ENCODE data around the gene EPC2. TPM values are rescaled to one million over a fixed set of nuclear protein-coding genes. Genes with fewer than 3 reads are reported as not detected.

Gene EPC2
- total RNA-seq, 1 experiment from 2014 or later, result 16.0 TPM

GRCh38 chr2:148730085-148730484 lies 85.5 kb downstream of the EPC2 start:
- Histone ChIP-seq H3K4me3 (no peak overlapping the region), H3K36me3 (0 out of 2 replicates have a peak, but pooled peaks cover 3% of the 10 kb centered on the region), H3K9me3 (replicated peaks) (0 out of 2 replicates have a peak, but pooled peaks cover 6% of the 10 kb centered on the region), H3K4me1 (replicated peaks) (no peaks in the 10 kb centered on the region), H3K27ac (no peak overlapping the region), H3K27me3 (replicated peaks) (no peaks in the 10 kb centered on the region)
- DNase-seq (ENCODE audit: low read depth in 1 of 2, low spot score in 2 of 2), result no peak

DNA sequence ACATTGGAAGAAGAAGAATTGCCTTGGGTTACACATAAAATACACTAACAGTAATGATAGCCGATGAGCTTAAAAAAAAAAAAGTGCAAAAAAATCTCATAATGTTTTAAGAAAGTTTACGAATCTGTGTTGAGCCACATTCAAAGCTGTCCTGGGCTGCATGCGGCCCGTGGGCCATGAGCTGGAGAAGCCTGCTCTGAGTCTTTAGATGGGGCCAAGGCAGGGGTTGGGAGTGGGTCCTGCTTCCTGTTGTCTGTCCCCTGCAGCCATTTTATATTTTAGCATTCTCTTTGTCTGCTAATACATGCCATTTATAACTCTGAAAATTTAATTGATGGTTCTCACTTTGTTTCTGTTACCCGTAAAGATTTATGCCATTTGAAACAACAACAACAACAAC lies 93.2 kb downstream of the EPC2 start:
- Histone ChIP-seq H3K4me1 (replicated peaks) (no peaks in the 10 kb centered on the region), H3K9me3 (replicated peaks) (no peaks in the 10 kb centered on the region), H3K27me3 (replicated peaks) (no peaks in the 10 kb centered on the region), H3K4me3 (no peak overlapping the region), H3K27ac (no peak overlapping the region), H3K36me3 (no peaks in the 10 kb centered on the region)
- no peak for DNase-seq (ENCODE audit: low read depth in 1 of 2, low spot score in 2 of 2)

DNA sequence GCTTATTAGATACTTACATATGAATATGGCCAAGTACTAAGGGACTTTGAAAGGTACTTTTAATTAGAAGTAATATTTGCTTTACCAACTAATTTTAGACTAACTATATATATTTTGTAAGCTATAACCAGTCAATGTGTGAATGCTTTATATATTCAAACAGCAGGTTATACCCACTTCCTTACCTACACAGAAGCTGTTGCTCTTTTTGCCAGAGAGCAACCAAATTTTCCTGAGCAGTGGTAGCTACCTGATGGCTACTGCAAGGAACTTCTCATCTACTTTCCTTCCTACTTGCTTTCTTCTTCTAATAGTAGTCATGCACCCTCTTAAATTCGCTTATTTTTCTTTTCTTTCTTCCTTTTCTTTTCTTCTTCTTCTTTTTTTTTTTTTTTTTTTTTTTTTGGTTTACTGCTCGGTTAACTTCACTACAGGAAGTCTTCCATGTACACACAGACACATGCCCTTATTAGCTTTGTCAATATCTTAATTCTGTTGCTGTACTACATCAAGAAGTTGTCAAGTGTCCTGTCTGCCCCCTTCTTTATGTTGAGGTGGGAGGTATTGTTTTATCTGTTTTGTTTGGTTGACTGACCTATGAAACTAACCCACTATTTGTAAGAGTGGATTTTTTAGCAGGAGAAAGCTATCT lies 95.0 kb downstream of the EPC2 start:
- H3K9me3 ChIP-seq (replicated peaks), result no peaks in the 10 kb centered on the region
- no peak overlapping the region for H3K4me3 ChIP-seq

DNA sequence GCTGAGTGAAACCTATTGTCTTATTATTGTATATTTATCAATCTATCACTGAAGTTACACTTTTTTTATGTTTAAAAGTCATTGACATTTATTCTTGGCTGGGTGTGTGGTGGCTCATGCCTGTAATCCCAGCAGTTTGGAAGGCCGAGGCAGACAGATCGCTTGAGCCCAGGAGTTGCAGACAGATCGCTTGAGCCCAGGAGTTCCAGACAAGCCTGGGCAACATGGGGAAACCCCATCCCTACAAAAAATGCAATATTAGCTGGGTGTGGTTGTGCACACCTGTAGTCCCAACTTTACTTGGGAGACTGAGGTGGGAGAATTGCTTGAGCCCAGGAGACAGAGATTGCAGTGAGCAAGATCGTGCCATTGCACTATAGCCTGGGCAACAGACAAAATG lies 97.8 kb downstream of the EPC2 start:
- DNase-seq (ENCODE audit: low read depth in 1 of 2, low spot score in 2 of 2), result no peak
- no peak overlapping the region for H3K27ac ChIP-seq
- no peaks in the 10 kb centered on the region for H3K36me3 ChIP-seq
- H3K9me3 ChIP-seq (replicated peaks), result no peaks in the 10 kb centered on the region
- no peak overlapping the region for H3K4me3 ChIP-seq
- no peaks in the 10 kb centered on the region for H3K27me3 ChIP-seq (replicated peaks)
- no peaks in the 10 kb centered on the region for H3K4me1 ChIP-seq (replicated peaks)

More for the DNA sequence above, 95.0 kb downstream of the EPC2 start:
- H3K4me1 ChIP-seq (replicated peaks), result no peaks in the 10 kb centered on the region
- no peak overlapping the region for H3K27ac ChIP-seq
- no peaks in the 10 kb centered on the region for H3K36me3 ChIP-seq
- H3K27me3 ChIP-seq (replicated peaks), result no peaks in the 10 kb centered on the region
- DNase-seq (ENCODE audit: low read depth in 1 of 2, low spot score in 2 of 2), result no peak

- Histone ChIP-seq H3K27ac (no peak overlapping the region), H3K9me3 (replicated peaks) (no peaks in the 10 kb centered on the region), H3K4me1 (replicated peaks) (no peaks in the 10 kb centered on the region), H3K36me3 (no peaks in the 10 kb centered on the region), H3K4me3 (no peak overlapping the region), H3K27me3 (replicated peaks) (no peaks in the 10 kb centered on the region)
- DNase-seq (ENCODE audit: low read depth in 1 of 2, low spot score in 2 of 2), result no peak
Measured at GRCh38 chr2:148745151-148745851, 100.8 kb downstream of the EPC2 start.

DNA sequence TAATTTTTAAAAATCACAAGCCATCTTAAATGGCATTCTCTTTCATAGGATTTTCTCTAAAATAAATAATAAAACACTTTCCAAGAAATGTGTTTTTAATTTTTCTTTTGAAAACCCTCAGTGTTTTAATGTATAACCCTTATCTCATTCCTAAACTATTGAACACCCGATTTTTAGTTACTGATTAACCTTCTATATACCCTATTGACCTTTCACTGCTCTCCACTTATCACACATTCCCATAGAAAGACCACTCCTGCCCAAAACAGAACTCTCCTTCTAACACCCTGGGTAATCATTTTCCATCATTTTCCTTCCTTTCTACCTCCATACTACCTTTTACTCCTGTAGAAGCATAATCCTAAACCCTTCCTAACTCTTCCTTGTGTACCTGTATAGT lies 102.4 kb downstream of the EPC2 start:
- DNase-seq (ENCODE audit: low read depth in 1 of 2, low spot score in 2 of 2), result no peak
- no peaks in the 10 kb centered on the region for H3K36me3 ChIP-seq
- H3K4me1 ChIP-seq (replicated peaks), result no peaks in the 10 kb centered on the region
- no peak overlapping the region for H3K4me3 ChIP-seq
- no peaks in the 10 kb centered on the region for H3K27me3 ChIP-seq (replicated peaks)
- H3K27ac ChIP-seq, result no peak overlapping the region
- no peaks in the 10 kb centered on the region for H3K9me3 ChIP-seq (replicated peaks)

DNA sequence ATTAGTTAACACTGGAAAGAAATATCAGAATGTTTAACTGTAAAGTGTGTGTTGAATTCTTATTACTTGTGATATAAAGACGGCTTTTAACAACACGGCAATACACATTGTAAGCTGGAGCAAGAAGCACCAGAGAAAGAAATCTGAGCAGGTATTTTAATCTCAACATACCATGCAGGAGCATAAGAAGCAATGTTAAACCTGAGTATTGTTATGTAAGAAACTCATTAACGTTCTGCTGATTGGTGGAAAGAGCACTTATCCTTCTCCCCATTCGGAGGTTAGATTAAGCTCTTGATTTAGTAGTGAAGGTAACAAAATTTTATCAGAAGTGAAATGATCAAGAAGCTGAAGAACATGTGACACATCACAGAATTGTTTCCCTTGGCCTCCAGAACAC lies 107.4 kb downstream of the EPC2 start:
- Histone ChIP-seq H3K27ac (no peak overlapping the region), H3K9me3 (replicated peaks) (no peaks in the 10 kb centered on the region), H3K27me3 (replicated peaks) (no peaks in the 10 kb centered on the region), H3K36me3 (no peaks in the 10 kb centered on the region), H3K4me3 (no peak overlapping the region), H3K4me1 (replicated peaks) (no peaks in the 10 kb centered on the region)
- DNase-seq (ENCODE audit: low read depth in 1 of 2, low spot score in 2 of 2), result no peak

DNA sequence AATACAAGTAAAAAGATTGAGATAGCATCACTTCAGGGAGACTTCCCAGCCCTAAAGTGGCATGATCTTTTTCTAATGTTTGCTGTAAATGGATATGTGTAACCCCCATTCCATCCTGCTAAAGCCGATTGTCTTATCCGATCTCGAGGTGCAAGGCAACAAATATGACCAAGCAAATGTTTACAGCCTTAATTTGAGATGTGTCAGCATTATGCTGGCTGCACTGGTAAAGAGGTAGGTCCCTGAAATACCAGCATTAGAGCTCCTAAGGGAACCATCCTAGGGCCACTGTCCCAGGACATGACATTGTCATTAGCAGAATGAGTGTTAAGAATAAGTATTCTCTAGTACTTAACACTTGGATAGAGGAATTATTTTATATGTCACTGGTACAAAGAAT lies 108.4 kb downstream of the EPC2 start:
- H3K4me1 ChIP-seq (replicated peaks), result no peaks in the 10 kb centered on the region
- no peaks in the 10 kb centered on the region for H3K27me3 ChIP-seq (replicated peaks)
- no peak for DNase-seq (ENCODE audit: low read depth in 1 of 2, low spot score in 2 of 2)

DNA sequence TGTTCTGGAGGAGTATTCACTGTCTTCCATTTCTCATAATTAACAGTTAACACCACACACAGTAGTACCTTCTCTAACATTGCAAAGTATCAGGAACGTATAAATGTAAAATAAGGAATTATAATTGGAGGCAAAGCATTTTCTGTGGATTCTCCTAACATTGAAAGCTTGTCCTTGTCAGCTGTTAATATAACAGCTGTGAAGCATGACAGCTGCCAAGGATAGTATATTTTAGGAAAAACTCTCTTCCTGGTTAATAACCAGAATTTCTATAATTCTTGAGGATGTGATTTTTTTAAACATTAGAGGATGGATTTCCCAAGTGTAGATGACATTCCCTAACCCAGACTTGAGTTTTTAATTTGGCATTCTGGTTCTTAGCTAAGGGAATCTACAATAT lies 110.3 kb downstream of the EPC2 start:
- no peaks in the 10 kb centered on the region for H3K27me3 ChIP-seq (replicated peaks)
- no peak overlapping the region for H3K27ac ChIP-seq

More for the DNA sequence above, 108.4 kb downstream of the EPC2 start:
- H3K36me3 ChIP-seq, result no peaks in the 10 kb centered on the region
- no peak overlapping the region for H3K4me3 ChIP-seq
- no peaks in the 10 kb centered on the region for H3K9me3 ChIP-seq (replicated peaks)
- no peak overlapping the region for H3K27ac ChIP-seq

DNA sequence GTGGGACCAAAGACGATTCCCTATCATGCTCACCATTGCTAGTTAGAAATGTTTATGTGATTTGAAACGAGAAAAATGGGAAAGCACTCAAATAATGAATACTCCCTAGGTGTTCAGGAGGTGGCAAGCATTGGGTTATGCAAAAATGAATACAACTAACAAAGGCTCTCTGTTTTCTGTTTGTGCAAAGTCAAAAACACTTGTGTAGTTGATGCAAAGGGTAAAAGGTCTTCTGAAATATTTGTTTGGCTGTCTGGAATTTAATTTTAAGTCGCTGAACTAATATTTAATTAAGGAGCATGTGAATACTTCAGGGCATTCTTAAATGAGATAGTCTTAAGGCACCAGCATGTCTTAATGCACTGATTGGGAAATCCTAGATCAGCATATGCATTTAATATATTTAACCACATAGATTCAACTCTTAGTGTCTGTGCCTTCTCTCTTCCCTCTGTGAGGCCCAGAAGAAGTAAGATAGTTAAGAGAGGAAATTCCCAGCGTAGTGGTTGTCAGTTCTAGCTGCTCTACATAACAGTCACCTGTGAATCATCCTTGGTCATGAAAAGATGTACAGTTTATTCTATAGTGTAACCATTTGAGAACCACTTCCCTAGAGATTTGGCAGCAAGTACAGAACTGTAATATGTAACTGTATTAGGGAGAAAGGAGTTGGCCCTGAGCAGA lies 111.9 kb downstream of the EPC2 start:
- Histone ChIP-seq H3K27ac (no peak overlapping the region), H3K4me1 (replicated peaks) (no peaks in the 10 kb centered on the region), H3K9me3 (replicated peaks) (no peaks in the 10 kb centered on the region), H3K36me3 (no peaks in the 10 kb centered on the region), H3K27me3 (replicated peaks) (no peaks in the 10 kb centered on the region), H3K4me3 (no peak overlapping the region)
- no peak for DNase-seq (ENCODE audit: low read depth in 1 of 2, low spot score in 2 of 2)

More for the DNA sequence above, 110.3 kb downstream of the EPC2 start:
- Histone ChIP-seq H3K4me3 (no peak overlapping the region), H3K36me3 (no peaks in the 10 kb centered on the region), H3K9me3 (replicated peaks) (no peaks in the 10 kb centered on the region), H3K4me1 (replicated peaks) (no peaks in the 10 kb centered on the region)
- DNase-seq (ENCODE audit: low read depth in 1 of 2, low spot score in 2 of 2), result no peak

- no peak for DNase-seq (ENCODE audit: low read depth in 1 of 2, low spot score in 2 of 2)
- no peaks in the 10 kb centered on the region for H3K4me1 ChIP-seq (replicated peaks)
- H3K9me3 ChIP-seq (replicated peaks), result no peaks in the 10 kb centered on the region
- no peak overlapping the region for H3K4me3 ChIP-seq
- H3K27me3 ChIP-seq (replicated peaks), result no peaks in the 10 kb centered on the region
- H3K27ac ChIP-seq, result no peak overlapping the region
- peaks cover 8% of the 10 kb centered on the region for H3K36me3 ChIP-seq
Measured at GRCh38 chr2:148764815-148765214, 120.3 kb downstream of the EPC2 start.

GRCh38 chr2:148770047-148770446 lies 125.5 kb downstream of the EPC2 start:
- Histone ChIP-seq H3K27me3 (replicated peaks) (no peaks in the 10 kb centered on the region), H3K27ac (no peak overlapping the region), H3K4me3 (no peak overlapping the region), H3K36me3 (peaks cover 19% of the 10 kb centered on the region), H3K9me3 (replicated peaks) (no peaks in the 10 kb centered on the region), H3K4me1 (replicated peaks) (no peaks in the 10 kb centered on the region)
- DNase-seq (ENCODE audit: low read depth in 1 of 2, low spot score in 2 of 2), result no peak

DNA sequence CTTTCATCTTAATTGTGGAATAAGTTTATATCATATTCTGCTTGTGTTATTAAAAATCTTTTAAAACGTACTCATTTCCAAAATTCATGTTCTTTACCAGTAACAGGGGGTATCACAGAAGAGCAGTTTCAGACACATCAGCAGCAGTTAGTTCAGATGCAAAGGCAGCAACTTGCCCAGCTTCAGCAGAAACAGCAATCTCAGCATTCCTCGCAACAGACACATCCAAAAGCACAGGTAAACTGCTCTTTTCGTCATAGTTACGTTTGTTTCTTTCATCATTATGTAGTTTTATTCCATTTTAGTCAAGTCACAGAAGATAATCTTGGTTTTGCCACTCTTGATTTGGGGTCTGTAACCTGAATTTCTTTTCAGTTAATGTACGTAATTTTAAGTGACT lies 137.0 kb downstream of the EPC2 start:
- DNase-seq (ENCODE audit: low read depth in 1 of 2, low spot score in 2 of 2), result no peak
- H3K4me3 ChIP-seq, result no peak overlapping the region
- no peaks in the 10 kb centered on the region for H3K27me3 ChIP-seq (replicated peaks)
- peaks cover 23% of the 10 kb centered on the region for H3K36me3 ChIP-seq
- no peaks in the 10 kb centered on the region for H3K9me3 ChIP-seq (replicated peaks)
- no peaks in the 10 kb centered on the region for H3K4me1 ChIP-seq (replicated peaks)
- H3K27ac ChIP-seq, result no peak overlapping the region

GRCh38 chr2:148789059-148789458 lies 144.5 kb downstream of the EPC2 start:
- no peaks in the 10 kb centered on the region for H3K9me3 ChIP-seq (replicated peaks)
- DNase-seq (ENCODE audit: low read depth in 1 of 2, low spot score in 2 of 2), result no peak
- H3K4me1 ChIP-seq (replicated peaks), result peaks cover under 1% of the 10 kb centered on the region; the same call in 1 of the 2 replicates
- peaks cover 16% of the 10 kb centered on the region for H3K36me3 ChIP-seq
- H3K27ac ChIP-seq, result no peak overlapping the region
- H3K4me3 ChIP-seq, result no peak overlapping the region
- H3K27me3 ChIP-seq (replicated peaks), result no peaks in the 10 kb centered on the region
